Neural crest cell (in vitro differentiated cells): Measurements from ENCODE around the gene SBF1. TPM values are rescaled to one million over a fixed set of nuclear protein-coding genes. Genes with fewer than 3 reads are reported as not detected.

ENCODE experiments used
- DNase-seq: peaks from one replicate; pipeline ENCODE4 v3.0.0; 2021; ENCODE audit warnings: low read depth, mixed read lengths, low spot score
- H3K27ac Mint-ChIP-seq: one replicate; pipeline ENCODE4 v1.8.0; 2021; ENCODE audit warnings: mild to moderate bottlenecking, mixed read lengths; ENCODE audit not compliant: unreplicated experiment
- H3K27me3 Mint-ChIP-seq: 2 replicates; pipeline ENCODE4 v1.8.0; 2021; ENCODE audit warnings: low read depth, mild to moderate bottlenecking, mixed read lengths
- H3K36me3 Mint-ChIP-seq: 2 replicates; pipeline ENCODE4 v1.8.0; 2021; ENCODE audit warnings: low read depth, mild to moderate bottlenecking, mixed read lengths
- H3K4me1 Mint-ChIP-seq: 2 replicates; pipeline ENCODE4 v1.8.0; 2021; ENCODE audit warnings: mixed read lengths
- H3K4me3 Mint-ChIP-seq: one replicate; pipeline ENCODE4 v1.8.0; 2021; ENCODE audit warnings: mild to moderate bottlenecking, mixed read lengths
- H3K9me3 Mint-ChIP-seq: 2 replicates; pipeline ENCODE4 v1.8.0; 2021; ENCODE audit warnings: mixed read lengths
- total RNA-seq: library from RNA; stranded (reverse); gene quantifications from 2 replicates; pipeline ENCODE4 v1.2.1, GENCODE V29; 2021
- TF ChIP-seq, protein P1 (sequence below): fragments of 200-600 bp; sonication (generic); conservative IDR thresholded peaks from 2 replicates; pipeline ENCODE4 v1.5.0; 2021; ENCODE audit warnings: antibody characterized with exemption, mild to moderate bottlenecking

The SBF1 gene
- total RNA-seq, 1 donor from 2014 or later, result 130 TPM

DNA sequence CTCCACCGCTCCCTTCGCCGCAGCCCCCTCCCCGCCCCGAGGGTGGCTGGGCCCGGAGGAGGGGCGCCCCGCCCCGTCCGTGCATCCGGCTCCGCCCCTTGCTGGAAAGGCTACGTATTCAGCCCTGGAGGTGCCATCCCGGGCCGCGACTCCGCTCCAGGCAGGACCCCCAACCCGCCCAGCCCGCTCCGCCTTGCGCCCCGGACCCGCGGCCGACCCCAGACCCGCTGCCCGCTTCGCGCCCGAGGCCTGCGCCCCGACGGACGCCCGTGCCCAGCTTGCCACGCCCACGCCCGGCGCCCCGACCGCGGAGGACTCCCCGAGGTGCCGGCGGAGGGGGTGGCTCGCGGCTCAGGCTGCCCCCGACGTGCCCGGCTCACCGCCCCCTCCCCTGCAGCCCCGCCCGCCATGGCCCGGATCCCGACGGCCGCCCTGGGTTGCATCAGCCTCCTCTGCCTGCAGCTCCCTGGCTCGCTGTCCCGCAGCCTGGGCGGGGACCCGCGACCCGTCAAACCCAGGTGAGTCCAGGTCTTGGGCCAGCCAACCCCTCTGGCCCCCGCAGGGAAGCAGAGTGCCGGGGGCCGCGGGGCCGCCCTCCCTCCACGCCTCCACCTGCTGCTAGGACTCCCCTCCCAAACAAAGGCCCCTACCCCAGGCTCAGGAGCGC lies 6.7 kb upstream of the SBF1 start, which contains the start of gene ADM2:
Gene ADM2 (plus strand): TSS at position 104 of the 667 bp plus-strand sequence. CDS start 305 bp downstream, at position 409.
- Mint-ChIP-seq H3K9me3 (no peaks in the 10 kb centered on the region), H3K27me3 (peaks cover 45% of the 10 kb centered on the region), H3K4me1 (peaks cover 8% of the 10 kb centered on the region), H3K4me3 (peak within 1 kb of the TSS; percentile 69), H3K36me3 (no peaks in the 10 kb centered on the region), H3K27ac (no peak within 1 kb of the TSS)
- TF ChIP-seq, protein P1, sequence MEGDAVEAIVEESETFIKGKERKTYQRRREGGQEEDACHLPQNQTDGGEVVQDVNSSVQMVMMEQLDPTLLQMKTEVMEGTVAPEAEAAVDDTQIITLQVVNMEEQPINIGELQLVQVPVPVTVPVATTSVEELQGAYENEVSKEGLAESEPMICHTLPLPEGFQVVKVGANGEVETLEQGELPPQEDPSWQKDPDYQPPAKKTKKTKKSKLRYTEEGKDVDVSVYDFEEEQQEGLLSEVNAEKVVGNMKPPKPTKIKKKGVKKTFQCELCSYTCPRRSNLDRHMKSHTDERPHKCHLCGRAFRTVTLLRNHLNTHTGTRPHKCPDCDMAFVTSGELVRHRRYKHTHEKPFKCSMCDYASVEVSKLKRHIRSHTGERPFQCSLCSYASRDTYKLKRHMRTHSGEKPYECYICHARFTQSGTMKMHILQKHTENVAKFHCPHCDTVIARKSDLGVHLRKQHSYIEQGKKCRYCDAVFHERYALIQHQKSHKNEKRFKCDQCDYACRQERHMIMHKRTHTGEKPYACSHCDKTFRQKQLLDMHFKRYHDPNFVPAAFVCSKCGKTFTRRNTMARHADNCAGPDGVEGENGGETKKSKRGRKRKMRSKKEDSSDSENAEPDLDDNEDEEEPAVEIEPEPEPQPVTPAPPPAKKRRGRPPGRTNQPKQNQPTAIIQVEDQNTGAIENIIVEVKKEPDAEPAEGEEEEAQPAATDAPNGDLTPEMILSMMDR, result no peak
- DNase-seq, result peak; percentile 37

DNA sequence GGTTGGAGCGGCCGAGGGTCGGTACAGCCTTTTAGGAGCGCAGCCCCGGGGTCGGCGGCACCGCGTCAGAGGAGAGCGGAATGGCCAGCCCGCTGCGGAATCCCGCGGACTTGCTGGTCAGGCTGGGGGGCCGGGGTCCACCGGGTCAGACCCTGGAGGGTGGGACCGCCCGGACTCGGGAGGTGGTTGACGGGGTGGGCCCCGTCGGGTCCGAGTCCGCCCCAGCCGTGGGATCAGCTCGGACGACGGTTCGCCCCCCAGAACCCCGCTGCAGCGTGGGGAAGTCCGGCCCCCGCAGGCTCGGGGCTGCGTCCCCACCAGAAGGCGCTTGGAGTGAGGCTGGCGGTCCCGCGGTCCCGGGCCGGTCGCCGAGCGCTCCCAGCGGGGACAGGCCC lies 6.2 kb upstream of the SBF1 start:
- Mint-ChIP-seq H3K27ac (no peak overlapping the region), H3K9me3 (no peaks in the 10 kb centered on the region), H3K4me1 (peaks cover 9% of the 10 kb centered on the region), H3K4me3 (no peak overlapping the region), H3K36me3 (no peaks in the 10 kb centered on the region), H3K27me3 (peaks cover 45% of the 10 kb centered on the region)
- TF ChIP-seq, protein P1, result no peak
- DNase-seq, result no peak

- peaks cover 12% of the 10 kb centered on the region for H3K4me1 Mint-ChIP-seq
- TF ChIP-seq, protein P1, result no peak
- H3K27me3 Mint-ChIP-seq, result peaks cover 44% of the 10 kb centered on the region
- H3K4me3 Mint-ChIP-seq, result peak overlapping the region; percentile 69
- DNase-seq, result no peak
- H3K9me3 Mint-ChIP-seq, result no peaks in the 10 kb centered on the region
- H3K36me3 Mint-ChIP-seq, result no peaks in the 10 kb centered on the region
- H3K27ac Mint-ChIP-seq, result no peak overlapping the region
Observed at GRCh38 chr22:50479721-50480120, 4.9 kb upstream of the SBF1 start.

DNA sequence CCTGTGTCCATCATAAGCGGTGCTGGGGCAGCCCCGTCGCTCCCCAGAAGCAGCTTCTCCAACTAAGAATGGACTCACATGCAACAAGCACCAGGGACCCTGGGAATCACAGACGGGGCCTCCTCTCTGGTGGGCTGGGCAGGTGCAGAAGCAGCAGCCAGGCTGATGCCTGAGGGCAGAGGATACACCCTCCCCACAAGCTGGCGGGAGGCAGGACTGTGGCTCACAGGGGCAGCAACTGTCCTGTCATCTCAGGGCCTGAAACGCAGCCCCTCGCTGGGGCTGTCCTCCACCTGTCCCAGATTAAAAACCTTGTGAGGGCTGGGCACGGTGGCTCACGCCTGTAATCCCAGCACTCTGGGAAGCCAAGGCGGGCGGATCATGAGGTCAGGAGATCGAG lies 3.1 kb upstream of the SBF1 start:
- TF ChIP-seq, protein P1, result no peak
- Mint-ChIP-seq H3K4me1 (peaks cover 26% of the 10 kb centered on the region), H3K36me3 (no peaks in the 10 kb centered on the region), H3K4me3 (peak overlapping the region; percentile 84), H3K27ac (no peak overlapping the region), H3K9me3 (no peaks in the 10 kb centered on the region), H3K27me3 (peaks cover 42% of the 10 kb centered on the region)
- no peak for DNase-seq

- peak overlapping the region; percentile 84 for H3K4me3 Mint-ChIP-seq
- no peak for DNase-seq
- TF ChIP-seq, protein P1, result no peak
- no peaks in the 10 kb centered on the region for H3K9me3 Mint-ChIP-seq
- H3K27me3 Mint-ChIP-seq, result peaks cover 39% of the 10 kb centered on the region
- H3K36me3 Mint-ChIP-seq, result no peaks in the 10 kb centered on the region
- peaks cover 33% of the 10 kb centered on the region for H3K4me1 Mint-ChIP-seq
- no peak overlapping the region for H3K27ac Mint-ChIP-seq
Observed at GRCh38 chr22:50476868-50477267, 2.0 kb upstream of the SBF1 start.
